ENCODE data around the gene SLC34A3.

SLC34A3 gene

GRCh38 chr9:137228968-137229896, 1.5 kb upstream of the SLC34A3 start:
- Histone ChIP-seq H4K20me1 (ENCODE audit: insufficient read depth, low read length) (no peaks in the 10 kb centered on the region), H3K79me2 (ENCODE audit: insufficient read depth, low read length) (no peaks in the 10 kb centered on the region), H3K36me3 (ENCODE audit: insufficient read depth, low read length) (no peaks in the 10 kb centered on the region), H3K4me3 (ENCODE audit: low read depth, low read length, poor library complexity, severe bottlenecking) (no peak overlapping the region), H3K4me2 (ENCODE audit: low read length) (no peak overlapping the region), H3K9me2 (ENCODE audit: low read depth, low read length) (no peaks in the 10 kb centered on the region), H2AFZ (ENCODE audit: low read length) (no peak overlapping the region), H3K9ac (ENCODE audit: low read length) (no peak overlapping the region), H3K9me3 (ENCODE audit: low read length) (no peaks in the 10 kb centered on the region), H3K27ac (ENCODE audit: low read depth, low read length, poor library complexity, severe bottlenecking) (no peak overlapping the region), H3F3A (ENCODE audit: insufficient read depth, low read length) (no peaks in the 10 kb centered on the region), H3K27me3 (ENCODE audit: insufficient read depth, low read length) (peaks cover 12% of the 10 kb centered on the region; the same call in 1 of the 2 replicates), H3K4me1 (ENCODE audit: insufficient read depth, low read length, severe bottlenecking) (peaks cover 2% of the 10 kb centered on the region)
- TF ChIP-seq CTCF (IDR thresholded peaks at IDR 0.05; ENCODE audit: low read length) (no peak), EZH2 (IDR thresholded peaks at IDR 0.05; ENCODE audit: borderline replicate concordance, low read length) (no peak)

GRCh38 chr9:137229903-137230704, 597 bp upstream of the SLC34A3 start:
- Histone ChIP-seq H3K27ac (ENCODE audit: low read depth, low read length, poor library complexity, severe bottlenecking) (no peak overlapping the region), H3K36me3 (ENCODE audit: insufficient read depth, low read length) (no peaks in the 10 kb centered on the region), H3K9me3 (ENCODE audit: low read length) (no peaks in the 10 kb centered on the region), H4K20me1 (ENCODE audit: insufficient read depth, low read length) (no peaks in the 10 kb centered on the region), H3K79me2 (ENCODE audit: insufficient read depth, low read length) (no peaks in the 10 kb centered on the region), H3K4me2 (ENCODE audit: low read length) (no peak overlapping the region), H3K27me3 (ENCODE audit: insufficient read depth, low read length) (peaks cover 12% of the 10 kb centered on the region; the same call in 1 of the 2 replicates), H3K9me2 (ENCODE audit: low read depth, low read length) (no peaks in the 10 kb centered on the region), H3K9ac (ENCODE audit: low read length) (no peak overlapping the region), H2AFZ (ENCODE audit: low read length) (no peak overlapping the region), H3K4me3 (ENCODE audit: low read depth, low read length, poor library complexity, severe bottlenecking) (no peak overlapping the region), H3F3A (ENCODE audit: insufficient read depth, low read length) (no peaks in the 10 kb centered on the region), H3K4me1 (ENCODE audit: insufficient read depth, low read length, severe bottlenecking) (no peaks in the 10 kb centered on the region)
- no peak for TF ChIP-seq CTCF (IDR thresholded peaks at IDR 0.05; ENCODE audit: low read length)
- TF ChIP-seq EZH2 (IDR thresholded peaks at IDR 0.05; ENCODE audit: borderline replicate concordance, low read length), result no peak

- no peak overlapping the region for H2AFZ ChIP-seq (ENCODE audit: low read length)
- no peak overlapping the region for H3K4me2 ChIP-seq (ENCODE audit: low read length)
- H3K9ac ChIP-seq (ENCODE audit: low read length), result no peak overlapping the region
- no peaks in the 10 kb centered on the region for H3F3A ChIP-seq (ENCODE audit: insufficient read depth, low read length)
- H3K4me3 ChIP-seq (ENCODE audit: low read depth, low read length, poor library complexity, severe bottlenecking), result no peak overlapping the region
- peaks cover 12% of the 10 kb centered on the region; the same call in 1 of the 2 replicates for H3K27me3 ChIP-seq (ENCODE audit: insufficient read depth, low read length)
- H3K9me2 ChIP-seq (ENCODE audit: low read depth, low read length), result no peaks in the 10 kb centered on the region
- no peaks in the 10 kb centered on the region for H3K9me3 ChIP-seq (ENCODE audit: low read length)
- H3K79me2 ChIP-seq (ENCODE audit: insufficient read depth, low read length), result no peaks in the 10 kb centered on the region
- no peak overlapping the region for H3K27ac ChIP-seq (ENCODE audit: low read depth, low read length, poor library complexity, severe bottlenecking)
- H4K20me1 ChIP-seq (ENCODE audit: insufficient read depth, low read length), result no peaks in the 10 kb centered on the region
- H3K4me1 ChIP-seq (ENCODE audit: insufficient read depth, low read length, severe bottlenecking), result peaks cover under 1% of the 10 kb centered on the region
- no peaks in the 10 kb centered on the region for H3K36me3 ChIP-seq (ENCODE audit: insufficient read depth, low read length)
- TF ChIP-seq CTCF (IDR thresholded peaks at IDR 0.05; ENCODE audit: low read length) (no peak), EZH2 (IDR thresholded peaks at IDR 0.05; ENCODE audit: borderline replicate concordance, low read length) (no peak)
Observed at GRCh38 chr9:137231372-137232039, 805 bp downstream of the SLC34A3 start.
